Neural cell (in vitro differentiated cells): ENCODE measurements around the gene NRCAM. TPM values are rescaled to one million over a fixed set of nuclear protein-coding genes. Genes with fewer than 3 reads are reported as not detected.

ENCODE experiments used
- H2AFZ ChIP-seq: fragments of 200-600, 300-800 bp; sonication (generic), shearing (Covaris generic); 2 replicates; pipeline ENCODE4 v1.6.0; 2014; ENCODE audit warnings: low read depth, mild to moderate bottlenecking, antibody characterized with exemption, low read length, moderate library complexity
- H3F3A ChIP-seq: fragments of 200-600 bp; shearing (Covaris generic); 2 replicates; pipeline ENCODE4 v1.6.1; 2016; ENCODE audit warnings: mild to moderate bottlenecking, moderate library complexity, mixed read lengths, antibody characterized with exemption, low read length; ENCODE audit not compliant: insufficient read depth, poor library complexity, severe bottlenecking
- H3K27ac ChIP-seq: fragments of 200-600, 300-800 bp; sonication (generic), shearing (Covaris generic); 2 replicates; pipeline ENCODE4 v1.5.1; 2014; ENCODE audit warnings: mild to moderate bottlenecking, low read length, moderate library complexity
- H3K27me3 ChIP-seq: fragments of 300-800, 200-600 bp; sonication (generic), shearing (Covaris generic); 2 replicates; pipeline ENCODE4 v1.6.0; 2014; ENCODE audit warnings: mild to moderate bottlenecking, low read depth, low read length, moderate library complexity; ENCODE audit not compliant: insufficient read depth
- H3K36me3 ChIP-seq: fragments of 300-800, 200-600 bp; sonication (generic), shearing (Covaris generic); 2 replicates; pipeline ENCODE4 v1.5.1; 2014; ENCODE audit warnings: mild to moderate bottlenecking, antibody characterized with exemption, low read length, moderate library complexity; ENCODE audit not compliant: insufficient read depth
- H3K4me2 ChIP-seq: fragments of 300-800, 200-600 bp; sonication (generic), shearing (Covaris generic); 2 replicates; pipeline ENCODE4 v1.6.0; 2014; ENCODE audit warnings: mild to moderate bottlenecking, low read length
- H3K4me3 ChIP-seq: fragments of 300-800, 200-600 bp; sonication (generic), shearing (Covaris generic); 2 replicates; pipeline ENCODE4 v1.5.1; 2014; ENCODE audit warnings: mild to moderate bottlenecking, low read length, moderate library complexity
- H3K79me2 ChIP-seq: fragments of 200-600 bp; shearing (Covaris generic); replicated peaks from 2 replicates; pipeline ENCODE4 v1.6.0; 2014; ENCODE audit warnings: mild to moderate bottlenecking, low read length, moderate library complexity; ENCODE audit not compliant: insufficient read depth
- H3K9ac ChIP-seq: fragments of 300-800, 200-600 bp; sonication (generic), shearing (Covaris generic); 2 replicates; pipeline ENCODE4 v1.6.1; 2016; ENCODE audit warnings: mild to moderate bottlenecking, low read length, mixed read lengths
- H3K9me2 ChIP-seq: fragments of 200-600 bp; shearing (Covaris generic); 2 replicates; pipeline ENCODE4 v1.6.1; 2016; ENCODE audit warnings: mild to moderate bottlenecking, low read length, mixed read lengths; ENCODE audit not compliant: insufficient read depth
- H3K9me3 ChIP-seq: fragments of 200-600, 300-800 bp; sonication (generic), shearing (Covaris generic); 2 replicates; pipeline ENCODE4 v1.6.1; 2016; ENCODE audit warnings: mild to moderate bottlenecking, mixed run types, low read length, moderate library complexity, mixed read lengths
- H4K20me1 ChIP-seq: fragments of 200-600 bp; shearing (Covaris generic); 2 replicates; pipeline ENCODE4 v1.6.1; 2016; ENCODE audit warnings: mild to moderate bottlenecking, mixed run types; ENCODE audit not compliant: insufficient read depth
- EP300 ChIP-seq: fragments of 450-650 bp; conservative IDR thresholded peaks from 2 replicates; pipeline ENCODE4 v1.6.1; 2014; ENCODE audit warnings: antibody characterized with exemption, mild to moderate bottlenecking, moderate library complexity; ENCODE audit not compliant: poor library complexity, severe bottlenecking
- EZH2 ChIP-seq: fragments of 200-600, 300-800 bp; shearing (Covaris generic), sonication (generic); IDR thresholded peaks from 2 replicates; pipeline ENCODE4 v1.6.1; 2014; ENCODE audit warnings: antibody characterized with exemption, low read length, borderline replicate concordance, mild to moderate bottlenecking; ENCODE audit not compliant: insufficient read depth, poor library complexity, severe bottlenecking
- MXI1 ChIP-seq: fragments of 450-650 bp; conservative IDR thresholded peaks from 2 replicates; pipeline ENCODE4 v1.6.1; 2014; ENCODE audit warnings: antibody characterized with exemption, mild to moderate bottlenecking; ENCODE audit not compliant: poor library complexity, severe bottlenecking
- POLR2AphosphoS5 ChIP-seq: IDR thresholded peaks from 2 replicates; pipeline ENCODE4 v1.6.1; 2012
- RAD21 ChIP-seq: fragments of 450-650 bp; conservative IDR thresholded peaks from 2 replicates; pipeline ENCODE4 v1.6.1; 2014; ENCODE audit warnings: antibody characterized with exemption, mild to moderate bottlenecking, moderate library complexity
- SMC3 ChIP-seq: fragments of 450-650 bp; conservative IDR thresholded peaks from 2 replicates; pipeline ENCODE4 v1.6.1; 2014; ENCODE audit warnings: antibody characterized with exemption, mild to moderate bottlenecking, moderate library complexity; ENCODE audit not compliant: poor library complexity
- TAF1 ChIP-seq: IDR thresholded peaks from 2 replicates; pipeline ENCODE4 v1.6.1; 2012; ENCODE audit warnings: low read depth
- polyA plus RNA-seq: library from polyadenylated mRNA; depleted of rRNA; stranded (reverse); fragments of >200 nt; gene quantifications from 2 replicates; pipeline ENCODE4 v1.2.3, GENCODE V29; 2014
- TF ChIP-seq, protein P1 (sequence below): fragments of 450-650 bp; IDR thresholded peaks from 2 replicates; pipeline ENCODE4 v1.5.1; 2014; ENCODE audit warnings: antibody characterized with exemption, mild to moderate bottlenecking, moderate library complexity; ENCODE audit not compliant: poor library complexity, severe bottlenecking
- TF ChIP-seq, protein P2 (sequence below): IDR thresholded peaks from 2 replicates; pipeline ENCODE4 v1.6.1; 2012; ENCODE audit warnings: borderline replicate concordance

The NRCAM gene
- polyA plus RNA-seq, 1 donor from 2014 or later: 90.9 TPM

DNA sequence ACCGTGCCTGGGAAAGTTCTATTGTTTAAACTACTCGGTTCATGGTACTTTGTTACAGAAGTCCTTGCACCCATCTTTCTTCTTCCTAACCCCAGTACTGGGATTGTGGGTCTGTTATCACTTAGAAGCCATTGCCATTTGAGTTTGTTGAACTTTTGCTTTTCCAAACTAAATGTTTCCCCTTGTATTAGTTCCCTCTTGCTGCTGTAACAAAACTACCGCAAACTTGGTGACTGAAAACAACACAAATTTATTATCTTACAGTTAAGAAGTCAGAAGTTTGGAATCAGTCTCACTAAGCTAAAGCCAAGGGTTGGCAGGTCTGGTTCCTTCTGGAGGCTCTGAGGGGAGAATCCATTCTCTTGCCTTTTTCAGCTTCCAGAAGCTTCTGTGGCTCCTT is 319.2 kb downstream of the NRCAM start:
- no peak overlapping the region for H3K4me3 ChIP-seq
- H3K9ac ChIP-seq: no peak overlapping the region
- H4K20me1 ChIP-seq: no peaks in the 10 kb centered on the region
- TF ChIP-seq, protein P1, sequence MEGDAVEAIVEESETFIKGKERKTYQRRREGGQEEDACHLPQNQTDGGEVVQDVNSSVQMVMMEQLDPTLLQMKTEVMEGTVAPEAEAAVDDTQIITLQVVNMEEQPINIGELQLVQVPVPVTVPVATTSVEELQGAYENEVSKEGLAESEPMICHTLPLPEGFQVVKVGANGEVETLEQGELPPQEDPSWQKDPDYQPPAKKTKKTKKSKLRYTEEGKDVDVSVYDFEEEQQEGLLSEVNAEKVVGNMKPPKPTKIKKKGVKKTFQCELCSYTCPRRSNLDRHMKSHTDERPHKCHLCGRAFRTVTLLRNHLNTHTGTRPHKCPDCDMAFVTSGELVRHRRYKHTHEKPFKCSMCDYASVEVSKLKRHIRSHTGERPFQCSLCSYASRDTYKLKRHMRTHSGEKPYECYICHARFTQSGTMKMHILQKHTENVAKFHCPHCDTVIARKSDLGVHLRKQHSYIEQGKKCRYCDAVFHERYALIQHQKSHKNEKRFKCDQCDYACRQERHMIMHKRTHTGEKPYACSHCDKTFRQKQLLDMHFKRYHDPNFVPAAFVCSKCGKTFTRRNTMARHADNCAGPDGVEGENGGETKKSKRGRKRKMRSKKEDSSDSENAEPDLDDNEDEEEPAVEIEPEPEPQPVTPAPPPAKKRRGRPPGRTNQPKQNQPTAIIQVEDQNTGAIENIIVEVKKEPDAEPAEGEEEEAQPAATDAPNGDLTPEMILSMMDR: no peak
- TF ChIP-seq MXI1 (no peak), EZH2 (no peak), EP300 (no peak), RAD21 (no peak), POLR2AphosphoS5 (no peak), TAF1 (no peak), SMC3 (no peak)
- TF ChIP-seq, protein P2, sequence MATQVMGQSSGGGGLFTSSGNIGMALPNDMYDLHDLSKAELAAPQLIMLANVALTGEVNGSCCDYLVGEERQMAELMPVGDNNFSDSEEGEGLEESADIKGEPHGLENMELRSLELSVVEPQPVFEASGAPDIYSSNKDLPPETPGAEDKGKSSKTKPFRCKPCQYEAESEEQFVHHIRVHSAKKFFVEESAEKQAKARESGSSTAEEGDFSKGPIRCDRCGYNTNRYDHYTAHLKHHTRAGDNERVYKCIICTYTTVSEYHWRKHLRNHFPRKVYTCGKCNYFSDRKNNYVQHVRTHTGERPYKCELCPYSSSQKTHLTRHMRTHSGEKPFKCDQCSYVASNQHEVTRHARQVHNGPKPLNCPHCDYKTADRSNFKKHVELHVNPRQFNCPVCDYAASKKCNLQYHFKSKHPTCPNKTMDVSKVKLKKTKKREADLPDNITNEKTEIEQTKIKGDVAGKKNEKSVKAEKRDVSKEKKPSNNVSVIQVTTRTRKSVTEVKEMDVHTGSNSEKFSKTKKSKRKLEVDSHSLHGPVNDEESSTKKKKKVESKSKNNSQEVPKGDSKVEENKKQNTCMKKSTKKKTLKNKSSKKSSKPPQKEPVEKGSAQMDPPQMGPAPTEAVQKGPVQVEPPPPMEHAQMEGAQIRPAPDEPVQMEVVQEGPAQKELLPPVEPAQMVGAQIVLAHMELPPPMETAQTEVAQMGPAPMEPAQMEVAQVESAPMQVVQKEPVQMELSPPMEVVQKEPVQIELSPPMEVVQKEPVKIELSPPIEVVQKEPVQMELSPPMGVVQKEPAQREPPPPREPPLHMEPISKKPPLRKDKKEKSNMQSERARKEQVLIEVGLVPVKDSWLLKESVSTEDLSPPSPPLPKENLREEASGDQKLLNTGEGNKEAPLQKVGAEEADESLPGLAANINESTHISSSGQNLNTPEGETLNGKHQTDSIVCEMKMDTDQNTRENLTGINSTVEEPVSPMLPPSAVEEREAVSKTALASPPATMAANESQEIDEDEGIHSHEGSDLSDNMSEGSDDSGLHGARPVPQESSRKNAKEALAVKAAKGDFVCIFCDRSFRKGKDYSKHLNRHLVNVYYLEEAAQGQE: no peak
- H3K4me2 ChIP-seq: no peak overlapping the region
- no peaks in the 10 kb centered on the region for H3K36me3 ChIP-seq
- no peaks in the 10 kb centered on the region for H3K9me2 ChIP-seq
- no peak overlapping the region for H3K27ac ChIP-seq
- no peaks in the 10 kb centered on the region for H3K9me3 ChIP-seq
- H3K27me3 ChIP-seq: no peaks in the 10 kb centered on the region
- no peaks in the 10 kb centered on the region for H3F3A ChIP-seq
- H3K79me2 ChIP-seq: no peaks in the 10 kb centered on the region
- no peak overlapping the region for H2AFZ ChIP-seq

DNA sequence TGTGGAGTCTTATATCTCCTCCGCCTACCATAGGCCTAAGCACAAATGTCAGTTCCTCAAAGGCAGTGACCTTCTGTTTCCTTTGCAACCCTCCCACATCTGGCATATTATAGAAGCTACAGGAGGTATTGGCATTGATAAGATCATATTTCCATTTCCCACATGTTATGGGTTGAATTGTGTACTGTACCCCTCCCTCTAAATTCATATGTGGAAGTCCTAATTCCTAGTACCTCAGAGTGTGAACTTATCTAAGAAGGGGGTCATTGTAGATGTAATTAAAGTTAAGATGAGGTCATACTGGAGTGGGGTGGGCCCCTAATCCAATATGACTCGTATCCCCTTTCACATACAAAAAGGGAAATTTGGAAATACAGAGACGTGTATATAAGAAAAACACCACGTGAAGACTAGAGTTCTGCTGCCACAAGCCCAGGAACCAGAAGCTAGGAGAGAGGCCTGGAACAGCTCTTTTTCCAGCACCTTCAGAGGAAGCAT is 320.0 kb downstream of the NRCAM start:
- no peaks in the 10 kb centered on the region for H3K36me3 ChIP-seq
- H3K4me2 ChIP-seq: no peak overlapping the region
- H3K9me3 ChIP-seq: no peaks in the 10 kb centered on the region
- H3K9me2 ChIP-seq: no peaks in the 10 kb centered on the region
- no peaks in the 10 kb centered on the region for H3K79me2 ChIP-seq
- H4K20me1 ChIP-seq: no peaks in the 10 kb centered on the region
- no peak overlapping the region for H3K27ac ChIP-seq
- H3F3A ChIP-seq: no peaks in the 10 kb centered on the region
- H3K9ac ChIP-seq: no peak overlapping the region
- TF ChIP-seq RAD21: no peak
- no peak for TF ChIP-seq MXI1
- no peak for TF ChIP-seq POLR2AphosphoS5
- TF ChIP-seq, protein P1: no peak
- TF ChIP-seq, protein P2: no peak
- TF ChIP-seq TAF1: no peak
- no peak for TF ChIP-seq EP300
- no peak for TF ChIP-seq EZH2
- no peak for TF ChIP-seq SMC3
- H3K27me3 ChIP-seq: no peaks in the 10 kb centered on the region
- no peak overlapping the region for H3K4me3 ChIP-seq
- H2AFZ ChIP-seq: no peak overlapping the region
